Ecto neural progenitor cell (in vitro differentiated cells): ENCODE results near the gene SLC9C2.
"Not testable (repeated sequence)": the region's sequence is repeated elsewhere in the genome, so short reads cannot be mapped to it uniquely, and the experiment has no call there.

Experiments used
- DNase-seq: peaks from one replicate; pipeline ENCODE4 v3.0.0-alpha.2; 2018; ENCODE audit warnings: low spot score

The SLC9C2 gene

DNA sequence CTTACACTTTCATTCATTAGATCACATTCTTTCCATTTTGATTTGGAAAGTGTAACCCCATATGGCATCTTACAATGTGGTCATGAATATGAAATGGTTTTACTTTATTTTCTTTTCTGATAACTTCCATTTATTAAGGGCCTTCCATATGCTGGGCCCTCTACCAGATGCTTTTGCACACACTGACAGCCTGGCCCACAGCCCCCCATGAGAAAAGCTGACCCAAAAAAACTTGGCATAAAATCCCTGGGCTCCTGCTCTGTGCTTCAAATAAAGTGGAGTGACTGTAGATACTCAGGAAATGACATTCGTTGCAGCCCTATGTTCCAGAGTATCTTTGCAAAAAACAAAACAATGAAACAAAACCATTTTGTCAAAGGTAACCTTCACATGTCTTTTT is 76.9 kb downstream of the SLC9C2 start:
- no peak for DNase-seq

- DNase-seq = no peak
Measured at GRCh38 chr1:173523329-173523728, 79.5 kb downstream of the SLC9C2 start.

GRCh38 chr1:173520799-173521198 is 82.1 kb downstream of the SLC9C2 start:
- DNase-seq = no peak

GRCh38 chr1:173514503-173514902 is 88.4 kb downstream of the SLC9C2 start:
- DNase-seq = not testable (repeated sequence)

- no peak for DNase-seq
Measured at GRCh38 chr1:173509797-173510196, 93.1 kb downstream of the SLC9C2 start.

- DNase-seq = no peak
Measured at GRCh38 chr1:173508541-173508940, 94.3 kb downstream of the SLC9C2 start.

GRCh38 chr1:173507847-173508209 is 95.0 kb downstream of the SLC9C2 start:
- DNase-seq = no peak

DNA sequence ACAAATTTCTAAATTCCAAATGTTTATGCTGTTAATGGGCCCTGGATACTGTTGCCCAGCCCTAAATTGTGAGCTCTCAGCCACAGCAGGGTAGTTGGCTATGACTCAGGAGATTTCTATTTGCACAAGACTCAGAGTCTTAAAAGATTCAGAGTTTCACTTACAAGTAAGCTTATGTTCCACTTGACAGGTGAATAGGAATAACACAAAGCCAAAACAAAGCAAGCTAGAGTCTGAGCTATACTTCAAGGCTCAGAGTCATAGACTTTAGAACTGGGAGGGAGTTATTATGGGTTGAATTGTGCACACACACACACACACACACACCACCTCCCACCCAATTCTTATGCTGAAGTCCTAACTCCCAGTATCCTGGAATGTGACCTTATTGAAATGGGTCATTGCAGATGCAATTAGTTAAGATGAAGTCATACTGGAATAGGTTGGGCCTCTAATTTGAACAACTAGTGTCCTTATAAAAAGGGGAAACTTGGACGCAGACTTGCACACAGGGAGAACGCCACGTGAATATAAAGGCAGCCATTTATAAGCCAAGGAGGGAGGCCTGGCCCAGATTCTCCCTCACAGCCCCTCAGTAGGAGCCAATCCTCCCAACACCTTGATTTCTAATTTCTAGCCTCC is 95.5 kb downstream of the SLC9C2 start:
- no peak for DNase-seq

DNA sequence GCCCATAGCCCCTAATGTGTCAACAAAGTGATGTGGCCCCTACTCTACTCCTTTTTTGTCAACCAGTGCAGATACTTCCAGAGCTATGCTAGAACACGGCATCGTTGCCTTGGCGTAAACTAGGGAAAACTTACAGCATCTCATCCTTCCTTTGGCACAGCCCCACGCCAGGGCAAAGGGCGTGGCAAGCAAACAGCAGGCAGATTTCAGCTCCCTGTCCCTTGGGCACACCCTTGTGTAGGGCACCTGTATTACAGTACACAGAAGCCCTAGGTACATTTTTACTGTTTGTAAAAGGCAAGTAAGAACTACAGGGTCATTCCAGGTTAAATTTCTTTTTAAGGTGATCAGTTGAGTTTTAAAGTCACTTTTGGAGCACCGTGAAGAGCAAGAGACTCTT is 96.4 kb downstream of the SLC9C2 start:
- DNase-seq = no peak

DNA sequence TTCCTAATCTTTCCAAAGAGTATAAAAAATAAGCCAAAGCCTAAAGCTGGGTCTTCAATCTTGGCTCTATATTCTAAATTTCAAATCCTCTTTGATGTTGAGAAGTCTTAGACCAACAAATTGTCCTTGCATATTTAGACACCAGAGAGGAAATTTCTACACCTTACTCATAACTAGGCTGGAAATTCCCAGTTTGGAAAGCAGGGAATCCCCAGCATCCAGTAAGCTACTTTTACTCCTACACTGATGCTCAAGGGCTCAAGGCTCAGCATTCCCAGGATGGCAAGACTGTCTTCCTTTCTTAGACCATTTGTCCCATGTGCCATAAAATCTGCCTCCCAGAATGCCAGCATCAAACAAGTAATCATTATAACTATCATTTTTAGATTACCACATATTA is 97.5 kb downstream of the SLC9C2 start:
- DNase-seq = no peak

DNA sequence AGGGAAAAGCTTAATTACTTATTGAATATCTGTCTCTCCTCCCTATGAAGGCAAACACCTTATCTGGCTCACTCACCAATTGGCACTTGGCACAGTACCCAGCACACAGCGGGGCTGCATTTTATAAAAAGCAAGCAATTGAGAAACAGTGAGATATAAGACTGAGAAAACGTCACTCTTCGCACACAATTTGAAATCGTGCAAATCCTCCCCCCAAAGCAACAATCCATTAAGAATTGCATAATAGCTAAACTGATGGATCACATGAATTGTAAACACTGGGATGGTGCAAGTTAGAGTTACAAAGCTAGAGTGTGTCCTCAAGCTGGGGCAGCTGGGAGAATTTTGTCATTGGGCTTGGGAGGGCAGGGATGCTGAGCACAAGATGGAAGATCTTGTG is 98.6 kb downstream of the SLC9C2 start:
- DNase-seq = no peak

GRCh38 chr1:173503391-173503790 is 99.5 kb downstream of the SLC9C2 start:
- DNase-seq = no peak

DNA sequence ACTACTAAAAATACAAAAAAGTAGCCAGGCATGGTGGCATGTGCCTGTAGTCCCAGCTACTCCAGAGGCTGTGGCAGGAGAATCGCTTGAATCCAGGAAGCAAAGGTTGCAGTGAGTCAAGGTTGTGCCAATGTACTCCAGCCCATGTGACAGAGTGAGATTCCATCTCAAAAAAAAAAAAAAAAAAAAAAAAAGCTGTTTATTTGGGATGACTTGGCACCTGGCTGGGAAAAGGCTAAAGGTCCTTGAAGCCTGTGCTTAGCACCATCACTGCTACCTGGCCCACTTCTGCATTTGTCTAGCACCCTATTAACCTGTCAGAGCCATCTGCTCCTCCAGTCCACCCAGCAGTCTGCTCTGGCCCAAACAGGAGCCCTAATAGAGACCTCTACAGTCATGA is 100.8 kb downstream of the SLC9C2 start:
- no peak for DNase-seq

DNA sequence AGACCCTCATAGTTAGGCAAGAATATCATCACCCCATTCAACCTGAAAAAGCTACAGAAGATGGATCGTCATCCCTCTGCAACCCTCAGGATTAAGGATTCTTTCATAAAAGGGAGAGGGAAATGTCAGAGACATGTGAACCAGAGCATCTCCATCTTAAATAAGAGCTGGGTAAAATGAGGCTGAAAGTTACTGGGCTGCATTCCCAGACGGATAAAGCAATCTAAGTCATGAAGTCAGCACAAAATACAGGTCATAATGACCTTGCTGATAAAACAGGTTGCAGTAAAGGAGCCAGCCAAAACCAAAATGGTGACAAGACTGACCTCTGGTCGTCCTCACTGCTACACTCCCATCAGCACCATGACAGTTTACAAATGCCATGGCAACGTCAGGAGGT is 103.1 kb downstream of the SLC9C2 start:
- no peak for DNase-seq

DNA sequence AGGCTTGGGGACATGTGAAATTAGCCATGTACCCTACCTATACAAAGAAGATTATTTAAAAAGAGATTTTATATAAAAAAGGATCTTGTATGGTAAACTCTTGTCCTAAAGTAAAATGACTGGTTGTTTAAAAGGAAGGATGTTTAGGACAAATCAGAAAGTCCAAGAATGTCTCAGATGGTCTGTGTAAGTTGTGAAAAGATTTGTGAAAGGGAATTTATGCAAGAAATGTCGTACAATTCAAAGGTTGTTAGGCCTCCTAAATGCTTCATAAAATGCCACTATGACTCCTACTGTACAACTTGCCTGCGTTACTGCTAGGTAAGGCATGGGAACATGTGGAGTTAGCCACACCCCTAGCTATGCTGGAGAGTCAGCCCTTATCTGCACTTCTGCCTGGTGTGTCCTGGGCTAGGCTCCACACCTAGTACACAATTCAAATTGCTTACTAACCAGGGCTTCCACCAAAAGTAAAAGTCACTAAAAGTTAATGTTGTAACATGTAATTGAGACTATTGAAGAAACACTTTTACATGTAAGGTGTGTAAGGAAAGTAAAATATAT is 106.0 kb downstream of the SLC9C2 start:
- DNase-seq = no peak

DNA sequence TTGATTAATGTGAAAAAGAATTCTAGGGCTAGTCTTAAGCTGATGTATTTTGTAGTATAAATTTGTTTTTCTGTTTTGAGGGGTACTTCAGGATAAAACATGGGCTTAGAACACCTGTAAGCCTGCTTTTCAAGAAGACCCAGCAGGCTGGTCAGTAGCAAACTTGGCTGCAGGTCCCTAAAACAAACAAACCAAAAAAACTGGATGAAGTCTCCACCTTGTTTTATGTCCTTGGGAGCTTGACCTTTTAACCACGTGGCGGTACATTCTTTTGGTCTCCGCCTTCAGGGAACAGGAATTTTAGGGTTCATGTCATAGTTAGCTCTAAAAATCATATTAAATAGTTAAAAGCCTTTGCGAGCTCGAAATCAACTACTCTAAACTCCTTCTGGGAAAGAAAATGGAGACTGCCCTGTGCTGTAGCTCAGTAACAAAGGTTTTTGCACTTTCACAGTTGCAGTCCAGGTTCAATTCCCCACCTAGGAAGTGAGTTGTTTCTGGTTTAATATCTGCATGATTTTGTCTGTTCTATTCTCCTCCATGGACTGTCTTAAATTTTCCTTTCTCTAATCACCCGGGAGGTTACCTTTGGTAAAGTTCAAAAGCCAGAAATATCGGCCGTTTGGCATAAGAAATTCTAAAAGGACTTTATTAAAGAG is 107.1 kb downstream of the SLC9C2 start:
- DNase-seq = no peak

- not testable (repeated sequence) for DNase-seq
Measured at GRCh38 chr1:173493125-173493524, 109.7 kb downstream of the SLC9C2 start.

DNA sequence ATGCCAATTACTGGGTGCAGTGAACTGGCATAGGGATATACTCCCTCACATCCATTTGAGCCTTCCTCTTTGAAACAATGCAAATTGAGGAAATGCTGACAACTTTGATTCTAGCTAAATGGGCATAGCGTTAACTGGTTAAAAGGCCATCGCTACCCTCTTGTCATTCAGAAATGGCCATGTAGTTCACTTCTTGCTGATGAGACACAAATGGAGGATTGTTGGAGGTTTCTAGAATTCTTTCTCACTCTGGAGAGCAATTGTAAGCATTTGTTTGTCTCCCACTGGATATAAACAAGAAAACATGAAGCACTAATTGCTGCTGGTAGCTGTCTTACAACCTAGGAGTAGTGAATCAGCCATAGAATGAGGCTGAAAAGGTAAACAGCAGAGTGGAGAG is 111.4 kb downstream of the SLC9C2 start:
- no peak for DNase-seq

DNA sequence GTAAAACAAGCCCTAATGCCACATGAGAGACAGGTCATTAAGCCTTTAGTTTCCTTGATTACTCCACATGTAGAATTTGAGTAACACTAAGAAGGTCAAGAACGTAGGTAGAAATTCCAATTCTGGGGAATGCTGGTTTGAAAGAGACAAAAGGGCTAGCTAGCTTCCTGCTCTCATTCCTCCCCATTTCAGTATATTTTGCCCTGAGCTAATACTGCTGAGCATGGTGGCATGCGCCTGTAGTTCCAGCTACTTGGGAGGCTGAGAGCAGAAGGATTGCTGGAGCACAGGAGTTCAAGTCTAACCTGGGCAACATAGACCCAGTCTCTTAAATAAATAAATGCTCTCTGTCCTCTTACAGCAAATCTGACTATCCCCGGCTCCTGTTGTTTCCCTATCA is 112.9 kb downstream of the SLC9C2 start:
- no peak for DNase-seq

- DNase-seq = no peak
Measured at GRCh38 chr1:173489149-173489600, 113.7 kb downstream of the SLC9C2 start.

DNA sequence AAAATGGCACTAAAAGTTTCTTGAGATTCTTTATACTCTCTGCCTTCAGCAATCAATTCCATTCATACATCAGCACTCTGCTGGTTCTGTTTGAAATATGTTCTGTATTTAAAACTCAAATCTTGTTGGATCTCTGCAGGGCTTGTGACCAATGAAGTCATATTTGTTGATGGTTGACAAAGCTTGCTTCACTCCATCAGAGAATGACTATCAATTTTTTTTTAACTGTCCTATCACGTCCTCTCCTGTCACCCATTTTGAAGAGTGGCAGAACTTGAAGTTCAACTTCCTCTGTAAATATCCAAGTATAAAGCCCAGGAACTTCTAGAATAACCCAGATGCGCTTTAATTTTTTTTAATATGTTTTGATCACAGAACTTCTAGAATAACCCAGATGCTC is 114.9 kb downstream of the SLC9C2 start:
- DNase-seq = no peak

- no peak for DNase-seq
Measured at GRCh38 chr1:173485401-173485800, 117.5 kb downstream of the SLC9C2 start.

DNA sequence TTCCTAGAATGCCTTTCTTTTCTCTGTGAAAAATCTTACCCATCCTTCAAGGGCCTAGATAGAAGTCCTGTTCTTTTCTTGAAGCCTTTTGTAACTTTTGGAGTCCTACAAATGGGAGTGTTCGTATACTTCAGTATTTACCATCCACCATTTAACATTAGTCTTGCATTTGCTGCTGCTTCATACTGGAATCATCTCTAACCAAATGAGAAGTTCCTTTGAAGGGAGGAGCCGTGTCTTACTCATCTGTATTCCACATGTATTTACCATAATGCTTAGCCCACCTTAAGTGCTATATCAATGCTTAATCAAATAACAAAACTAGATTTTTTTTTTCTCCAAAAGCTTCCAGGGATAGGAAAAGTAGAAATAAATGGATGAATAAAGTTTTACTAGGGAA is 118.6 kb downstream of the SLC9C2 start:
- DNase-seq = no peak

GRCh38 chr1:173482683-173483082 is 120.2 kb downstream of the SLC9C2 start:
- DNase-seq = no peak
